Measurements from ENCODE around the gene PSME2. TPM values are rescaled to one million over a fixed set of nuclear protein-coding genes. Genes with fewer than 3 reads are reported as not detected.
A peak's percentile ranks its signal among the peaks of the same experiment; 100 is the strongest.

The PSME2 gene
- total RNA-seq, 1 experiment from 2014 or later = 288 TPM

GRCh38 chr14:24167469-24168114 lies 21.2 kb upstream of the PSME2 start:
- H3K4me1 Mint-ChIP-seq (ENCODE audit: low read depth, unreplicated experiment) = no peaks in the 10 kb centered on the region
- no peak for TF ChIP-seq CTCF (IDR thresholded peaks at IDR 0.05; ENCODE audit: unreplicated experiment)
- CTCF ChIA-PET = no interaction called here
- DNase-seq = no peak
- no peaks in the 10 kb centered on the region for H3K9me3 Mint-ChIP-seq (ENCODE audit: low read depth, unreplicated experiment)
- peaks cover 40% of the 10 kb centered on the region for H3K36me3 Mint-ChIP-seq (ENCODE audit: insufficient read depth, unreplicated experiment)
- H3K4me3 Mint-ChIP-seq (ENCODE audit: low read depth, unreplicated experiment) = no peak overlapping the region
- peak overlapping the region; percentile 55 for H3K27ac Mint-ChIP-seq (ENCODE audit: unreplicated experiment)
- H3K27me3 Mint-ChIP-seq (ENCODE audit: unreplicated experiment) = no peaks in the 10 kb centered on the region
- intact Hi-C loops (cut with micrococcal nuclease; ENCODE audit: unreplicated experiment) = no loop called here
- BruUV-seq (replicated peaks) = no TSS peak

GRCh38 chr14:24165785-24166184 lies 19.4 kb upstream of the PSME2 start:
- no peak for DNase-seq
- Mint-ChIP-seq H3K27me3 (ENCODE audit: unreplicated experiment) (no peaks in the 10 kb centered on the region), H3K36me3 (ENCODE audit: insufficient read depth, unreplicated experiment) (peaks cover 51% of the 10 kb centered on the region), H3K9me3 (ENCODE audit: low read depth, unreplicated experiment) (no peaks in the 10 kb centered on the region), H3K4me1 (ENCODE audit: low read depth, unreplicated experiment) (peaks cover under 1% of the 10 kb centered on the region), H3K4me3 (ENCODE audit: low read depth, unreplicated experiment) (no peak overlapping the region), H3K27ac (ENCODE audit: unreplicated experiment) (no peak overlapping the region)
- intact Hi-C loops (cut with micrococcal nuclease; ENCODE audit: unreplicated experiment) = no loop called here
- no peak for TF ChIP-seq CTCF (IDR thresholded peaks at IDR 0.05; ENCODE audit: unreplicated experiment)
- no TSS peak for BruUV-seq (replicated peaks)
- CTCF ChIA-PET = interaction anchor here (1.4 kb wide), 1 partner anchor 19 kb away, joined by 3 read pairs; no protein-coding TSS in a partner anchor

GRCh38 chr14:24164518-24164991 lies 18.1 kb upstream of the PSME2 start:
- no peak overlapping the region for H3K27ac Mint-ChIP-seq (ENCODE audit: unreplicated experiment)
- H3K4me3 Mint-ChIP-seq (ENCODE audit: low read depth, unreplicated experiment) = no peak overlapping the region
- H3K36me3 Mint-ChIP-seq (ENCODE audit: insufficient read depth, unreplicated experiment) = peaks cover 63% of the 10 kb centered on the region
- no peak for DNase-seq
- intact Hi-C loops (cut with micrococcal nuclease; ENCODE audit: unreplicated experiment) = no loop called here
- no peaks in the 10 kb centered on the region for H3K27me3 Mint-ChIP-seq (ENCODE audit: unreplicated experiment)
- CTCF ChIA-PET = interaction anchor here (1.4 kb wide), 1 partner anchor 18 kb away, joined by 3 read pairs; no protein-coding TSS in a partner anchor
- H3K9me3 Mint-ChIP-seq (ENCODE audit: low read depth, unreplicated experiment) = no peaks in the 10 kb centered on the region
- peaks cover 13% of the 10 kb centered on the region for H3K4me1 Mint-ChIP-seq (ENCODE audit: low read depth, unreplicated experiment)
- TF ChIP-seq CTCF (IDR thresholded peaks at IDR 0.05; ENCODE audit: unreplicated experiment) = no peak
- no TSS peak for BruUV-seq (replicated peaks)

- CTCF ChIA-PET = interaction anchor here (1.3 to 2.4 kb wide), 3 partner anchors 15 to 72 kb away, joined by 4 to 24 read pairs (median 9); partner anchors contain the start of genes PSME1, PSME2 and RNF31
- peak overlapping the region; percentile 86 for H3K27ac Mint-ChIP-seq (ENCODE audit: unreplicated experiment)
- intact Hi-C loops (cut with micrococcal nuclease; ENCODE audit: unreplicated experiment) = no loop called here
Observed at GRCh38 chr14:24162093-24162492, 15.7 kb upstream of the PSME2 start.

More at GRCh38 chr14:24162093-24162492, 15.7 kb upstream of the PSME2 start:
- no peak for TF ChIP-seq CTCF (IDR thresholded peaks at IDR 0.05; ENCODE audit: unreplicated experiment)
- peak overlapping the region; percentile 76 for H3K4me3 Mint-ChIP-seq (ENCODE audit: low read depth, unreplicated experiment)
- BruUV-seq (replicated peaks) = no TSS peak
- no peak for DNase-seq
- H3K36me3 Mint-ChIP-seq (ENCODE audit: insufficient read depth, unreplicated experiment) = peaks cover 65% of the 10 kb centered on the region
- no peaks in the 10 kb centered on the region for H3K9me3 Mint-ChIP-seq (ENCODE audit: low read depth, unreplicated experiment)
- no peaks in the 10 kb centered on the region for H3K27me3 Mint-ChIP-seq (ENCODE audit: unreplicated experiment)
- peaks cover 15% of the 10 kb centered on the region for H3K4me1 Mint-ChIP-seq (ENCODE audit: low read depth, unreplicated experiment)
